ENCODE measurements around the gene NGRN.

GRCh38 chr15:90294601-90295269 is 29.3 kb downstream of the NGRN start:
- no peak for TF ChIP-seq CTCF (IDR thresholded peaks at IDR 0.05)
- TF ChIP-seq POLR2A (IDR thresholded peaks at IDR 0.05) = no peak
